Prostate gland (tissue), 2 donors: ENCODE results near the gene HIVEP3.

Source experiments
- POLR2A ChIP-seq: fragments of 450-650 bp; IDR thresholded peaks from one replicate; pipeline ENCODE4 v1.6.1; 2016; ENCODE audit warnings: antibody characterized with exemption, mild to moderate bottlenecking
- POLR2AphosphoS5 ChIP-seq: sonication (generic); formaldehyde crosslinking; IDR thresholded peaks from one replicate; pipeline ENCODE4 v1.6.1; 2017; ENCODE audit warnings: antibody characterized with exemption
- TF ChIP-seq, protein P1 (sequence below), 4 experiments: fragments of 200-600 bp in 2 of 4; fragments of 450-650 bp in 2 of 4; sonication (generic) in 2 of 4; IDR thresholded peaks; 1 replicate in 3 of 4; 2 replicates in 1 of 4; pipeline ENCODE4 v1.5.1; 2016 to 2019; ENCODE audit warnings: antibody characterized with exemption in 4 of 4, mild to moderate bottlenecking in 2 of 4, moderate library complexity in 2 of 4

GRCh38 chr1:41656825-41657500 lies 261.8 kb downstream of the HIVEP3 start:
- TF ChIP-seq, protein P1, sequence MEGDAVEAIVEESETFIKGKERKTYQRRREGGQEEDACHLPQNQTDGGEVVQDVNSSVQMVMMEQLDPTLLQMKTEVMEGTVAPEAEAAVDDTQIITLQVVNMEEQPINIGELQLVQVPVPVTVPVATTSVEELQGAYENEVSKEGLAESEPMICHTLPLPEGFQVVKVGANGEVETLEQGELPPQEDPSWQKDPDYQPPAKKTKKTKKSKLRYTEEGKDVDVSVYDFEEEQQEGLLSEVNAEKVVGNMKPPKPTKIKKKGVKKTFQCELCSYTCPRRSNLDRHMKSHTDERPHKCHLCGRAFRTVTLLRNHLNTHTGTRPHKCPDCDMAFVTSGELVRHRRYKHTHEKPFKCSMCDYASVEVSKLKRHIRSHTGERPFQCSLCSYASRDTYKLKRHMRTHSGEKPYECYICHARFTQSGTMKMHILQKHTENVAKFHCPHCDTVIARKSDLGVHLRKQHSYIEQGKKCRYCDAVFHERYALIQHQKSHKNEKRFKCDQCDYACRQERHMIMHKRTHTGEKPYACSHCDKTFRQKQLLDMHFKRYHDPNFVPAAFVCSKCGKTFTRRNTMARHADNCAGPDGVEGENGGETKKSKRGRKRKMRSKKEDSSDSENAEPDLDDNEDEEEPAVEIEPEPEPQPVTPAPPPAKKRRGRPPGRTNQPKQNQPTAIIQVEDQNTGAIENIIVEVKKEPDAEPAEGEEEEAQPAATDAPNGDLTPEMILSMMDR (IDR thresholded peaks at IDR 0.05): no peak
- no peak for TF ChIP-seq POLR2A
- TF ChIP-seq POLR2AphosphoS5: no peak
